H9 (cell line): ENCODE results near the gene TFIP11. TPM values are rescaled to one million over a fixed set of nuclear protein-coding genes. Genes with fewer than 3 reads are reported as not detected.

ENCODE experiments used
- DNase-seq: peaks from one replicate; pipeline ENCODE4 v3.0.0-alpha.2; 2017
- H2AFZ ChIP-seq: one replicate; pipeline ENCODE4 v1.6.1; 2013; ENCODE audit warnings: mild to moderate bottlenecking, low read length, control low read depth, moderate library complexity
- H2AK5ac ChIP-seq: 2 replicates; pipeline ENCODE4 v1.6.1; 2013; ENCODE audit warnings: low read length, control low read depth, mixed read lengths; ENCODE audit not compliant: insufficient read length
- H2BK120ac ChIP-seq: one replicate; pipeline ENCODE4 v1.6.1; 2013; ENCODE audit warnings: low read depth, mild to moderate bottlenecking, low read length, control low read depth, inconsistent platforms; ENCODE audit not compliant: poor library complexity, severe bottlenecking
- H2BK12ac ChIP-seq: 2 replicates; pipeline ENCODE4 v1.6.1; 2013; ENCODE audit warnings: low read length, control low read depth, mixed read lengths, low read depth; ENCODE audit not compliant: insufficient read length
- H2BK15ac ChIP-seq: 2 replicates; pipeline ENCODE4 v1.6.1; 2013; ENCODE audit warnings: low read depth, low read length, control low read depth
- H2BK20ac ChIP-seq: one replicate; pipeline ENCODE4 v1.6.1; 2013; ENCODE audit warnings: low read depth, mild to moderate bottlenecking, low read length, control low read depth, inconsistent platforms; ENCODE audit not compliant: poor library complexity, severe bottlenecking
- H2BK5ac ChIP-seq: 2 replicates; pipeline ENCODE4 v1.6.1; 2013; ENCODE audit warnings: low read length, control low read depth, mixed read lengths; ENCODE audit not compliant: insufficient read length
- H3K14ac ChIP-seq: 2 replicates; pipeline ENCODE4 v1.6.1; 2013; ENCODE audit warnings: low read length, control low read depth; ENCODE audit not compliant: insufficient read depth
- H3K18ac ChIP-seq: 2 replicates; pipeline ENCODE4 v1.6.1; 2013; ENCODE audit warnings: low read depth, mild to moderate bottlenecking, mixed read lengths, low read length, control low read depth; ENCODE audit not compliant: insufficient read length
- H3K23ac ChIP-seq: 2 replicates; pipeline ENCODE4 v1.6.1; 2013; ENCODE audit warnings: low read length, control low read depth, mixed read lengths, low read depth; ENCODE audit not compliant: insufficient read length
- H3K23me2 ChIP-seq: 2 replicates; pipeline ENCODE4 v1.6.1; 2013; ENCODE audit warnings: low read depth, mild to moderate bottlenecking, mixed read lengths, low read length, control low read depth; ENCODE audit not compliant: insufficient read length, poor library complexity, severe bottlenecking
- H3K27ac ChIP-seq: 2 replicates; pipeline ENCODE4 v1.5.1; 2013; ENCODE audit warnings: low read length, control low read depth, mixed read lengths, low read depth; ENCODE audit not compliant: insufficient read length
- H3K27me3 ChIP-seq: 2 replicates; pipeline ENCODE4 v1.6.1; 2013; ENCODE audit warnings: low read length, control low read depth, inconsistent platforms; ENCODE audit not compliant: insufficient read depth
- H3K4ac ChIP-seq: 2 replicates; pipeline ENCODE4 v1.6.1; 2013; ENCODE audit warnings: low read depth, mild to moderate bottlenecking, control low read depth, inconsistent platforms, low read length, moderate library complexity
- H3K4me1 ChIP-seq: 2 replicates; pipeline ENCODE4 v1.6.1; 2013; ENCODE audit warnings: low read length, control low read depth, inconsistent platforms; ENCODE audit not compliant: insufficient read depth
- H3K4me2 ChIP-seq: 2 replicates; pipeline ENCODE4 v1.6.1; 2013; ENCODE audit warnings: low read length, control low read depth, mixed read lengths; ENCODE audit not compliant: insufficient read length, insufficient read depth
- H3K56ac ChIP-seq: 2 replicates; pipeline ENCODE4 v1.6.1; 2013; ENCODE audit warnings: low read depth, mild to moderate bottlenecking, mixed read lengths, low read length, control low read depth; ENCODE audit not compliant: insufficient read length
- H3K79me1 ChIP-seq: 2 replicates; pipeline ENCODE4 v1.6.1; 2013; ENCODE audit warnings: low read depth, mild to moderate bottlenecking, moderate library complexity, low read length, control low read depth, inconsistent platforms; ENCODE audit not compliant: insufficient read depth, poor library complexity, severe bottlenecking
- H3K79me2 ChIP-seq: 2 replicates; pipeline ENCODE4 v1.6.1; 2013; ENCODE audit warnings: low read length, control low read depth, inconsistent platforms; ENCODE audit not compliant: insufficient read depth
- H3K9ac ChIP-seq: 2 replicates; pipeline ENCODE4 v1.6.1; 2013; ENCODE audit warnings: low read length, control low read depth, mixed read lengths; ENCODE audit not compliant: insufficient read length; ENCODE audit errors: extremely low read depth
- H3K9me3 ChIP-seq: one replicate; pipeline ENCODE4 v1.6.1; 2013; ENCODE audit warnings: low read depth, low read length, inconsistent platforms; ENCODE audit not compliant: control insufficient read depth
- H3T11ph ChIP-seq: one replicate; pipeline ENCODE4 v1.6.1; 2013; ENCODE audit warnings: mild to moderate bottlenecking, low read length, control low read depth, inconsistent platforms
- H4K20me1 ChIP-seq: one replicate; pipeline ENCODE4 v1.6.1; 2013; ENCODE audit not compliant: control insufficient read depth, insufficient read length, insufficient read depth
- H4K5ac ChIP-seq: 2 replicates; pipeline ENCODE4 v1.6.1; 2013; ENCODE audit warnings: low read depth, mild to moderate bottlenecking, mixed read lengths, low read length, control low read depth; ENCODE audit not compliant: insufficient read length
- H4K8ac ChIP-seq: replicated peaks from 2 replicates; pipeline ENCODE4 v1.6.1; 2013; ENCODE audit warnings: low read length, control low read depth, mixed read lengths, low read depth; ENCODE audit not compliant: insufficient read length
- H4K91ac ChIP-seq: 2 replicates; pipeline ENCODE4 v1.6.1; 2013; ENCODE audit warnings: low read depth, mild to moderate bottlenecking, moderate library complexity, mixed read lengths, low read length, control low read depth; ENCODE audit not compliant: insufficient read length
- H3K27ac Mint-ChIP-seq, 3 experiments: 2 replicates in 2 of 3; 3 replicates in 1 of 3; pipeline ENCODE4 v1.8.0; 2020 to 2021; ENCODE audit warnings: mixed read lengths in 3 of 3, mild to moderate bottlenecking in 1 of 3, moderate library complexity in 1 of 3
- H3K27me3 Mint-ChIP-seq: 2 replicates; pipeline ENCODE4 v1.8.0; 2021; ENCODE audit warnings: low read depth, mild to moderate bottlenecking, moderate library complexity, mixed read lengths
- H3K36me3 Mint-ChIP-seq, 3 experiments: 2 replicates in 2 of 3; 3 replicates in 1 of 3; pipeline ENCODE4 v1.8.0; 2020 to 2021; ENCODE audit warnings: low read depth in 3 of 3, mixed read lengths in 3 of 3; ENCODE audit not compliant: insufficient read depth in 1 of 3
- H3K4me1 Mint-ChIP-seq, 2 experiments: 2 replicates each; pipeline ENCODE4 v1.8.0; 2020; ENCODE audit warnings: mixed read lengths in 2 of 2
- H3K4me3 Mint-ChIP-seq, 2 experiments: 2 replicates in 1 of 2; 3 replicates in 1 of 2; pipeline ENCODE4 v1.8.0; 2020 to 2021; ENCODE audit warnings: mild to moderate bottlenecking in 2 of 2, mixed read lengths in 2 of 2, moderate library complexity in 1 of 2
- H3K9me3 Mint-ChIP-seq, 2 experiments: 2 replicates in 1 of 2; 3 replicates in 1 of 2; pipeline ENCODE4 v1.8.0; 2020; ENCODE audit warnings: mild to moderate bottlenecking in 2 of 2, mixed read lengths in 2 of 2, moderate library complexity in 1 of 2
- WGBS: extraction: QIAGEN DNeasy Blood & Tissue Kit; methylation state at CpG from one replicate; pipeline ENCODE4 v1.1.7; 2013; ENCODE audit warnings: missing lambda C conversion rate, low lambda C conversion rate, mixed read lengths; ENCODE audit not compliant: insufficient read length; ENCODE audit errors: extremely low coverage; 5-methylcytosine and 5-hydroxymethylcytosine counted together
- total RNA-seq: library from RNA; stranded (reverse); gene quantifications from 2 replicates; pipeline ENCODE4 v1.2.1, GENCODE V29; 2021
- TF ChIP-seq, protein P1 (sequence below): fragments of 200-600 bp; sonication (generic); conservative IDR thresholded peaks from 3 replicates; pipeline ENCODE4 v1.8.0; 2021; ENCODE audit warnings: antibody characterized with exemption, mild to moderate bottlenecking

The TFIP11 gene
- total RNA-seq, 1 experiment from 2014 or later = 36.4 TPM

DNA sequence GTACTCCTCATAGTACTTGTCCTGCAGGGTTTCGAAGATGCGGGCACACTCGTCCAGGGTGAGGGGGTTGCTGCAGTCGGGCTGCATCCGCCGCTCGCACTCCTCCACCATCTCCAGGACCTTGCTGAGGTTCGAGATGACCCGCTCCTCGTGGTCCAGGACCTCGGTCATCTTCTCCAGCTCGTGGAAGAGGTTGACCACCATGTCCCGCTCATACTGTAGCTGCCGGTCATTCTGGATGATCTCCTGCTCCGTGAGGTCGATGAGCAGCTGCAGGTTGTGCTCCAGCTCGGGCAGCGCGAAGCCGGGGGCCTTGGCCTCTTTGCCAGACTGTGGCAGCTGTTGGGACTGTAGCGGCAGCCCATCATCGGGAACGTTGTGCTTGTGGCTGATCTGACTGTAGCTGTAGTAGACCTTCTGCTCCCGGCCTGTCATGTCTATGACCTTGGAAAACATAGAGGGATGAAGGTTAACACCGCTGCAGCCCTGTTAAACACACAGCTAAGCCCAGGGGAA, 13.0 kb downstream of the TFIP11 start:
- H2BK20ac ChIP-seq = no peak overlapping the region
- no peaks in the 10 kb centered on the region for H4K20me1 ChIP-seq
- H3K9me3 ChIP-seq = no peaks in the 10 kb centered on the region
- no peak overlapping the region for H3K4ac ChIP-seq
- H3K18ac ChIP-seq = no peak overlapping the region
- H3K27me3 ChIP-seq = no peaks in the 10 kb centered on the region
- peaks cover 57 to 89% (median 81%) of the 10 kb centered on the region in 3 experiments for H3K36me3 Mint-ChIP-seq
- peaks cover 7 to 9% of the 10 kb centered on the region in 2 experiments for H3K4me1 Mint-ChIP-seq
- no peak for DNase-seq
- H2BK12ac ChIP-seq = no peak overlapping the region
- H3K9ac ChIP-seq = no peak overlapping the region
- H2BK15ac ChIP-seq = no peak overlapping the region
- no peak overlapping the region for H4K5ac ChIP-seq
- H3K14ac ChIP-seq = no peak overlapping the region
- no peaks in the 10 kb centered on the region for H3K23me2 ChIP-seq
- H3K4me1 ChIP-seq = 0 out of 2 replicates have a peak, but pooled peaks cover 4% of the 10 kb centered on the region
- no peak overlapping the region for H4K8ac ChIP-seq
- H3K27ac ChIP-seq = no peak overlapping the region
- H2BK120ac ChIP-seq = no peak overlapping the region
- no peak overlapping the region for H2AFZ ChIP-seq
- no peak overlapping the region for H3T11ph ChIP-seq
- no CpG with 5 or more reads among the region's 25 CpGs for WGBS
- no peak overlapping the region for H3K4me3 Mint-ChIP-seq
- H3K27ac Mint-ChIP-seq = no peak overlapping the region; a peak in 1 of 7 replicates
- no peak overlapping the region for H2BK5ac ChIP-seq
- H4K91ac ChIP-seq = no peak overlapping the region
- TF ChIP-seq, protein P1, sequence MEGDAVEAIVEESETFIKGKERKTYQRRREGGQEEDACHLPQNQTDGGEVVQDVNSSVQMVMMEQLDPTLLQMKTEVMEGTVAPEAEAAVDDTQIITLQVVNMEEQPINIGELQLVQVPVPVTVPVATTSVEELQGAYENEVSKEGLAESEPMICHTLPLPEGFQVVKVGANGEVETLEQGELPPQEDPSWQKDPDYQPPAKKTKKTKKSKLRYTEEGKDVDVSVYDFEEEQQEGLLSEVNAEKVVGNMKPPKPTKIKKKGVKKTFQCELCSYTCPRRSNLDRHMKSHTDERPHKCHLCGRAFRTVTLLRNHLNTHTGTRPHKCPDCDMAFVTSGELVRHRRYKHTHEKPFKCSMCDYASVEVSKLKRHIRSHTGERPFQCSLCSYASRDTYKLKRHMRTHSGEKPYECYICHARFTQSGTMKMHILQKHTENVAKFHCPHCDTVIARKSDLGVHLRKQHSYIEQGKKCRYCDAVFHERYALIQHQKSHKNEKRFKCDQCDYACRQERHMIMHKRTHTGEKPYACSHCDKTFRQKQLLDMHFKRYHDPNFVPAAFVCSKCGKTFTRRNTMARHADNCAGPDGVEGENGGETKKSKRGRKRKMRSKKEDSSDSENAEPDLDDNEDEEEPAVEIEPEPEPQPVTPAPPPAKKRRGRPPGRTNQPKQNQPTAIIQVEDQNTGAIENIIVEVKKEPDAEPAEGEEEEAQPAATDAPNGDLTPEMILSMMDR = no peak
- no peaks in the 10 kb centered on the region for H3K27me3 Mint-ChIP-seq
- H3K9me3 Mint-ChIP-seq = no peaks in the 10 kb centered on the region; a peak in 1 of 5 replicates
- H3K79me1 ChIP-seq = no peaks in the 10 kb centered on the region
- H3K4me2 ChIP-seq = no peak overlapping the region
- no peak overlapping the region for H2AK5ac ChIP-seq
- no peak overlapping the region for H3K23ac ChIP-seq
- H3K79me2 ChIP-seq = peaks cover 2% of the 10 kb centered on the region; the same call in 1 of the 2 replicates
- H3K56ac ChIP-seq = no peak overlapping the region
